Epithelial cell of prostate (primary cell): ENCODE measurements around the gene SAPCD2.
A peak's percentile ranks its signal among the peaks of the same experiment; 100 is the strongest.

ENCODE experiments used
- DNase-seq: peaks from one replicate; pipeline ENCODE4 v3.0.0-alpha.2; 2011; ENCODE audit warnings: low read depth, low spot score
- H3K27ac ChIP-seq: fragments of 450-650 bp; 2 replicates; pipeline ENCODE4 v1.5.1; 2017; ENCODE audit warnings: mild to moderate bottlenecking

The SAPCD2 gene

DNA sequence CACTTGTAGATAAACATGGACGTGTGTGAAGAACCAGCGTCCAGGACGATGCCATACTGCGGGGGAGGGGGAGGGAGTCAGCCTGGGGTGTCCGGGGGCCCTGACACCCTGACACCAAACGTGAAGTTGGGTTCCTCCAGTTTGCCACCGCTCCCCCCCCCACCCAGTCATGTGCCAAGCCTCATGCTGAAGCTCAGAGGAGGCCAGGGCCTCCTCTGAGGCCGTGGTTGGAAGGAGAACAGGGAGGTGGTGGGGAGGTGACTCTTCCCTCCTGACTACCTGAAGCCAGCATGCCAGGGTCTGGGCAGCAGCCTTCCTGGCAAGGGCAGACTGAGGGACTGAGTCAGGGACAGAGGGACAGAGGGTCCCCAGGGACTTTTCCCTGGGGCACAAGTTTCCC, 18.1 kb downstream of the SAPCD2 start:
- no peak overlapping the region for H3K27ac ChIP-seq
- no peak for DNase-seq

- no peak for DNase-seq
- no peak overlapping the region for H3K27ac ChIP-seq
Measured at GRCh38 chr9:137051145-137051724, 19.1 kb downstream of the SAPCD2 start.

DNA sequence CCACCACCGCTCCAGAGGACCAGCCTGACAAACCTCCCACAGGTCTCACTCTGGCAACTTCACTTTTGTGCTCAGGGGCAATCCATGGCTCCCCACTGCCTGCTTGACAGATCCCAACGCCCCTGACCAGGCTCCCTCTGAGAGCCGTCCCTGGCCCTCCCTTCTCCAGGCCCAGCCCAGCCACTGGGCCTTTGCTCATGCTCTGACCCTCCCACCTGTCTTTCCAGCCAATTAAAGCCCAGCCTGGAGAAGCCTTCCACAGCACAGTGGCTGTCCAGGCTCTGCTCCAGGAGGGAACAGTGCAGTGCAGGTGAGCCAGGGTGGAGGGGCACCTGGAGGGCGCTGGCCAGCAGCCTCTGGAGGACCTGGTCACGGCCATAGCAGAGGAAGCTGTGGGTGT, 19.8 kb downstream of the SAPCD2 start:
- no peak for DNase-seq
- H3K27ac ChIP-seq = no peak overlapping the region

DNA sequence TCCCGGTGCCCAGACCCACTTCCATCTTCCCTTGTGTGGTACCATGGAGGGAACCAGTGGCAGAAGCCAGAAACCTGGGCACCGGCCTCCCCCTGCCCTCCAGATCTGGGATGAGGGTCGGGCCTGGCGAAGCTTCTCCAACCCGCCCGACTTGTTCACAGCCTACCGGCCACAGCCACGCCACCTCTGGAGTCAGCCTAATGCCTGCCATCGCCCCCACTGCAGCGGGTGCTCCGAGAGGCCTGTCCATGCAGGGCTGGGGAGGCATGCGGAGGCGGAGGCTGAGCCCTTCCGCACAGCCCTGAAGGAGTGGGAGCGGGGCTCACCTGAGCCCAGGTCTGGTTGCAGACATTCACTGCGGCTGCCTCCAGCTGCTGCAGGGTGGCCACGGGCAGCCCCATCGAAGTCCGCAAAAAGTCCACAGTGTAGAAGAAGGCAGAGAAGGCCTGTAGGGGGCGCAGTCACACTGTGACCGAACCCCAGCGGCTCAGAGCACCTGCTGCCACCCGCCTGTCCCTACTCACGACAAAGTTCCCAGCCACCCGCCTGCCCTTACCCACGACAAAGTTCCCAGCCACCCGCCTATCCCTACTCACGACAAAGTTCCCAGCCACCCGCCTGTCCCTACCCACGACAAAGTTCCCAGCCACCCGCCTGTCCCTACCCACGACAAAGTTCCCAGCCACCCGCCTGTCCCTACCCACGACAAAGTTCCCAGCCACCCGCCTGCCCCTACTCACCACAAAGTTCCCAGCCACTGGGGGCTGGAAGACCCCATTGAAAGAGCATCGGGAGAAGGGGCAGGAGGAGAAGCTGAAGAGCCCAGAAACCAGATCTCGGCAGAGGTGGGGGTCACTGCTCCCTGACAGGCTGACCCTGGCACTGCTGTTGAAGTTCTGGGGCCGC, 20.6 kb downstream of the SAPCD2 start:
- no peak overlapping the region for H3K27ac ChIP-seq
- DNase-seq = no peak

DNA sequence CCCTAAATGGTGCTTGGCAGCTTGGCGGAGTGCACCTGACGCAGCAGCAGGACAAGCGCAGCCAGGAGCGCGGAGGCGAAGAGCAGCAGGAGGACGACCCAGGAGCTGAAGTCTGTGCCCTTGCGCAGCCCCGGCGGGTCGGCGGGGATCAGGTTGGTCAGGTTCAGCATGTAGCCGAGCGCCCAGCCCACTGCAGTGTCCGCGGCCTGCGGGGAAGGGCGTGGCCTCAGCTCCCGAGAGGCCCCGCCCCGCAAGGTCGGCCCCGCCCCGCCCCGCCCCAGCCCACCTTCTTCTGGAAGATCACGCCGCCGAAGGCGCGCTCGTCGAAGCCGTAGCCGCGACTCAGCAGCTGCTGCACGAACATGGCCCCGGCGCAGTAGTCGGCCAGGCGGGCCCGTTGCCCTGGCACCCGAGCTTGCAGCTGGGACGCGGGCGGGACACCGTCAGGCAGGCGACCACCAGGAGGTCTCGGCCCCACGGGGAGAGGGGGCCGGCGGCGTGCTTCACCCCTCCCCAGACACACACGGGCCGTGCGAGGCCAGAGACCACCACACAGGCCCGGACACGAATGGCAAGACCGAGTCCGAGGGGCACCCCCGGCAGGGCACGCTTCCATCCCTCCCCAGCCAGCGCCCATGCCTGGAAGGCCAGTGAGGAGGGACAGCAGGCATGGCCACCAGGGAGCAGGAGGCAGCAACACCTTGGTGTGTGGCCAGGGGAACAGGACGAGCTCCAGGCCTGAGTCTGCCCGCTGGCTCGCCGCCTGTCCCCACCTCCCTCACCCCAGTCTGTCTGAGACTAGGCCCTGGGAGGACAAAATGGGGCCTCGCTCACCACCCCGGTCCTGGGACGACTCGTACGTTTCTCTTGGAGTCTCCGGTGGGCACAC, 21.5 kb downstream of the SAPCD2 start:
- DNase-seq = no peak
- no peak overlapping the region for H3K27ac ChIP-seq

- peak within 1 kb of the TSS; percentile 41 for H3K27ac ChIP-seq
- no peak for DNase-seq
Measured at GRCh38 chr9:137046088-137046787, 24.1 kb downstream of the SAPCD2 start, which contains the start of gene NPDC1. Gene NPDC1 (minus strand): TSS chr9:137046177. CDS start chr9:137045989, 188 bp downstream.

- DNase-seq = no peak
- peak overlapping the region; percentile 41 for H3K27ac ChIP-seq
Measured at GRCh38 chr9:137045294-137046087, 24.9 kb downstream of the SAPCD2 start.

- DNase-seq = no peak
- H3K27ac ChIP-seq = no peak overlapping the region
Measured at GRCh38 chr9:137044502-137045177, 25.7 kb downstream of the SAPCD2 start.

DNA sequence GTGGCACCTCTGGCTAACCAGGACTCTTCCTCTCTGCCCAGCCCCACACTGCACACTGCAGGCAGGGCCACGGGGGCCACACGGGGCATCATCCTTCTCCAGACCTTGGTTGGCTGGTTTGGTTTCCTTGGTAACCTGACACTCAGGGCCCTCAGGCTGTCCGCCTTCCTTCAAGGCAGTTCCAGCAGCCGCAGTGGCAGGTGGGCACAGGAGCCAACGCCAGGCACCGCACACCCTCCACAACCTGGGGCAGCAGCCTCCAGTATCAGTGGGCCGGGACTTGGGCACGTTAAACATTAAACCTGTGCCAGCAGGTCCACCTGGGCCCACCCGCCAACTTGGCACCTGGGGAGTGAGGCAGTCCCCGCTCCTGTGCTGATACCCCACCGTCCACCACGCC, 26.3 kb downstream of the SAPCD2 start:
- H3K27ac ChIP-seq = no peak overlapping the region
- DNase-seq = no peak

DNA sequence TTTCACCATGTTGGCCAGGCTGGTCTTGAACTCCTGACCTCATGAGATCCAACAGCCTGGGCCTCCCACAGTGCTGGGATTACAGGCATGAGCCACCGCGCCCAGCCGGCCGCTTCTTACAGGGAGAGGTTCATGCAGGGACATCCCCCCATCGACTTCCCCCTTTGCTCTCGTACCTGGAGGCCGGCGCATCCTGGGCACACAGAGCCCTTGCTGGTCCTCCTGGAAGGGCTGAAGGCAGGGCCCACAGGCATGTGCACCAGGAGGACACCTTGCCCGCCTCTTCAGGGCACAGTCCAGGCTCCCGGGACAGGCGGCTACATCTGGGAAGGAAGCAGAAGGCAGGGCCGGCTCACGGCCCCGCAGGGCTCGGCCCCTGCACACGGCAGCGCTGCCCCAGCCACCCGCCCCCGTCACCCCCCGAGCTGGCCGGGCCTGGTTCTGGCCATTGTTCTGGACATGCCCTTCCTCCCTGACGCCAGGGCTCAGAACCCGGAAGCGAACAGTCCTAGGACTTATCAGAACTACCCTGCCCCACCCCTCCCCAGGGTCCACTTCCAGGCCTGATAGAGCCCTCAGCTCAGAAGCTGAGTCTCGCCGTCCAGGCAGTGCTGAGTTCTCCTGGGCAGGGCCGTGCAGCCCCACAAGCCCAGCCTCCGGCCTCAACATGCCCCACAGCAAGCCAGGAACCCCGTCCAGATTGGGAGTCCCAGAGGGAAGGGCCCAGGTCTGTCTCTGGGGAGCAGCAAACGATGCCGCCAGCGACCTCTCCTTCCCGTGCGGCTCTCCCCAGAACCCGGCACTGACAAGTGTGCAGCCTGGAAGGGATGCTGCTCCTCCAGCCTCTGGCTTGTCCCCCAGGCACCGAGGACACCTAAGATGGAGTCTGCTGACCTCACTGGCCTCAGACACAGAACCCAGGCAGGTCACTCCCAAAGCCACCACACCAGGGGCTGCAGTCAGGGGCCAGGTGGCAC, 27.3 kb downstream of the SAPCD2 start:
- no peak overlapping the region for H3K27ac ChIP-seq
- no peak for DNase-seq

DNA sequence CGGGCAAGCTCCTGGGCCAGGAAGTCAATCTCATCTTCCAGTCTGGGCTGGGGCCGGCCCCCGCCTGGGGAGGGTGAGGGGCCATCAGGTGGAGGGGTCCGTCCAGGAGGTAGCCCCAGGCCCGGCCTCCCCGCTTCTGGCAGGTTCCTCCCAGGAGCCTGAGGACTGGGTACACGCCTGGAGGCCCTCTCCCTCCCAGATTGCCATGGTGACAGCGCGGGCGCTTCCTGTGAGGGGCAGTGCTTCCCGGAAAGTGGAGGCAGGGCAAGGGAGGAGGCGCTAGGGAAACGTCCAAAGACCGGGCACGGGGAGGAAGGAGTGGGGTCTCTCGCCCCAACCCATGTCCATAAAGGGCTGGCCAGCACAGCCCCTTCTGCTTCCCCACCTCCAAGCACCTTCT, 29.2 kb downstream of the SAPCD2 start:
- H3K27ac ChIP-seq = no peak overlapping the region
- no peak for DNase-seq

- DNase-seq = no peak
Measured at GRCh38 chr9:137040568-137040967, 29.8 kb downstream of the SAPCD2 start.

GRCh38 chr9:137039611-137040366, 30.6 kb downstream of the SAPCD2 start:
- DNase-seq = no peak
- H3K27ac ChIP-seq = no peak overlapping the region

More at GRCh38 chr9:137040568-137040967, 29.8 kb downstream of the SAPCD2 start:
- H3K27ac ChIP-seq = no peak overlapping the region

DNA sequence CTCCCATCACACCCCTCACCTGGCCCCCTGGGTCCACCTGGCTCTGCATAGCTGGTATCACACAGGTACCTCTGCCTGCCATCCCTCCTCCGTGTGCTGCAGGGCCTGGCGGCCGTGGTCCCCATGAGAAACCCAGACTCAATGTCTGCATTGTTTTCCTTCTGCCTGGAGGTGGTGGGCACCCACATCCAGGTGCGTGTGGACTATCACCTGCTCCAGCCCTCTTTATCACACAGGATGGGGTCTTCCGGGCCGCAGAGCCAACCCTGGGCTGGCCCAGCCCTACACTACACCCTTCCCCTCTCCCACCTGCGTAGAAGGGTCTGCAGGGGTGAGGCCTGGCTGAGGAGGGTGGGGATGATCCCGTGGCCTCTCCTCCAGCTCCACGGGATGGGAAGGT, 31.4 kb downstream of the SAPCD2 start:
- no peak overlapping the region for H3K27ac ChIP-seq
- DNase-seq = no peak

GRCh38 chr9:137037483-137037882, 32.9 kb downstream of the SAPCD2 start:
- H3K27ac ChIP-seq = no peak overlapping the region
- no peak for DNase-seq

DNA sequence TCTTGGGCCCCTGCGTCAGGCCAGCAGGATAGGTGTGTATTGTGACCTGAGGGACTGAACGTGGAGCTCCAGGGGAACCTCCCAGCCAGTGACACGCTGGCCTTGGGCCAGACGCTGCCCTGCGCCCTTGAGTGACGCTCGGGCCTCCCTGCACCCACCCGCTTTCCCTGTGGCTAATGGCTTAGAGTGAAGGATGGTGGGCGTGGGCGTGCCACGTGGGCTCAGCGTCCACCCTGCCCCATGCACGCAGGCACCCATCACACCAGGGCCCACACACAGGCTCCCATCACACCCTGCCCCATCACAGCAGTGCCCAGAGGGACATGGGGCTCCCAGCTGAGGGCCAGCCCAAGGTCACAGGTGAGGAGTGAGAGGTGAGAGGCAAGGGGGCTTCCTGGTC, 33.3 kb downstream of the SAPCD2 start:
- no peak for DNase-seq
- H3K27ac ChIP-seq = no peak overlapping the region

GRCh38 chr9:137035937-137036336, 34.4 kb downstream of the SAPCD2 start:
- no peak overlapping the region for H3K27ac ChIP-seq
- no peak for DNase-seq
